HG02938 (cell line): ENCODE data around the gene PASD1.

ENCODE experiments used
- ATAC-seq: cut with Tn5 transposase; IDR thresholded peaks from one replicate; pipeline ENCODE4 v1.9.1; 2021; ENCODE audit warnings: mild to moderate bottlenecking, moderate library complexity; ENCODE audit not compliant: unreplicated experiment

The PASD1 gene

GRCh38 chrX:151699746-151700145 is 136.3 kb downstream of the PASD1 start:
- no peak for ATAC-seq

DNA sequence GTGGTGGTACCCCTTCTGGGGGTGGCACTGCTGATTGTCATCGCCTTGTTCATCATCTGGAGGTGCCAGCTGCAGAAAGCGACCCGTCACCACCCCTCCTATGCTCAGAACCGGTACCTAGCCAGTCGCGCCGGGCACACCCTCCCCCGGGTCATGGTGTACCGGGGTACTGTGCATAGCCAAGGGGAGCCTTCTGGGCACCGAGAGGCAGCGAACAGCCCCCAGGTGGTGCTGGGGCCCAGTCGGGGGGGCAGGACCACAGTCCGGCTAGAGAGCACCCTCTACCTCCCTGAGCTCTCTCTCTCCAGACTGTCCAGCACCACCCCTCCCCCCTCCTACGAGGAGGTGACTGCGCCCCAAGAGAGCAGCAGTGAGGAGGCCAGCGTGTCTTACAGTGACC is 137.1 kb downstream of the PASD1 start:
- no peak for ATAC-seq

- no peak for ATAC-seq
Observed at GRCh38 chrX:151701071-151701470, 137.6 kb downstream of the PASD1 start.

DNA sequence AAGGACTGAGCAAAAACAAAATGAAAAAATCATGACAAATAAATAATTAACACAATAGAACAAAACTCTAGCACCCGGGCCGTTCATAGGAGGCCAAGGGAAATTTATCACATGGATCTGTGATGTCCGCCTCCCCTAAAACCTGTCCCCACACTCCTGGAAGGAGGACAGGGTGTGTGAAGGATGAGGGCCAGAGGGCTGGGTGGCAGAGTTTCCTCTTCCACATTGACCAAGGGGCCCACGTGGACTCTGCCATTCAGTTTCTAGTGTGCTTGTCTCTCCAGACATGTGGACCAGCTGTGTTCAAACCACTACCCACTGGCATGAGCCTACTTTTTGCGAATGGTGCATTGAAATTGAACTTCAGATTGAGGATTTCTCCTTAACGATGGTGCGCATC is 138.1 kb downstream of the PASD1 start:
- ATAC-seq, result no peak

DNA sequence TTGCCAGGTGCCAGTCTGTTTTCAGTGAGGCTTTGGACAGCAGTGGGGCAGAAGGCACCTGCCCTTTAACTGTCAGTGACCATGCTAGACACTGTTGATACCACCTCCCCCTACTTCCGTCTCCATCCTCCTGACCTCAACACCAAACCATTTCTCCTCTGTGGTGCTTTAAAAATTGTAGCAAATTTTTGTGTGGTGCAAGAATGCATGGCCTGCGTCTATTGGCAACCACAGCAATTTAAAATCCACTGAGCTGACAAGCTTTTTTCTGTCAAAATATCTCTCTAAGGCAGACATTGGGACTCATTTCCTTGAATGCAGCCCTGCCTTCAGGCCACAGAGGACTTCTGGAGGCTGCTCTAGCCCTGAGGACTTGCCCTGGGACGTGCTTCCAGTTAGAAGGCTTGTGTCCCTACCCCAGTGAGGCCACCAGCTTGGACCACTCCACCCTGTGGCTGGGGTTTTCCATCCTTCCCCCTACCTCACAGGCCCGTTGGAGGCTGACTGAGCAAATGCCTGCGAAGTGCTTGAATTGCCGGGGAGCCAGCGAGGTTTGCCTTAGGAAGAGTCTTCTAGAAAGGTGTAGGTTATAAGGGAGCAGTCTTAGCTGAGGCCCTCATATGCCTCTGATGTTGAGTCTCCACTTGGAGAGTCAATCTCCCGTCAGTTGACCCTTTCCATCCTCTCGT is 138.7 kb downstream of the PASD1 start:
- ATAC-seq, result no peak

DNA sequence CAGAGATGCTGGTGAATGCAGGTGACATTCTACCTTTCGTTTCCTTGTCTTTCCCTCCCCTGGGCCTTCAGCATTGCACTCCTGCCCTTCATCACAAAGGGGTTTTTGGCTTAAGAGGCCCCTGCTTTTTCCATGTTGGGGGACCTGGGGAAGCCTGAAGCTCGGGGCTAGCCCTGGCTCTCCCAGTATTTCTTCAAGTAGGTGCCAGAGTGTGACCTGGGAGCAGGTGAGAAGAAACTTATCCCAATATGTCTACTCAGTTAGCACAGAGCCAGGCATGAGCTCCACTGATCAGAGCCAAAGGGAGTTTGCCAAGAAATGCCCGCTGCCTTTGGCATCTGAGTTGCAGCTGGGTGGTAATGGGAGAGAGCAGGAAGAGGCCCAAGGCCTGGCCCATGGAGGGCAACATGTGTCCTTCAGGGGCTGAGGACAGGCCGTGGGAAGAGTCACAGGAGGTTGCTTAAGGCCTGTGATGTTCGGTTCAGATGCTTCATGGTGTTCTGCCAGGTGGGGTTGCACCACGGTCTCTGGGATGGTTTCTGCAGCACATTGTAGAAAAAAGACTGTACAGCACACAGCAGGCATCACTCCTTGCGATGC is 139.4 kb downstream of the PASD1 start:
- ATAC-seq, result no peak

DNA sequence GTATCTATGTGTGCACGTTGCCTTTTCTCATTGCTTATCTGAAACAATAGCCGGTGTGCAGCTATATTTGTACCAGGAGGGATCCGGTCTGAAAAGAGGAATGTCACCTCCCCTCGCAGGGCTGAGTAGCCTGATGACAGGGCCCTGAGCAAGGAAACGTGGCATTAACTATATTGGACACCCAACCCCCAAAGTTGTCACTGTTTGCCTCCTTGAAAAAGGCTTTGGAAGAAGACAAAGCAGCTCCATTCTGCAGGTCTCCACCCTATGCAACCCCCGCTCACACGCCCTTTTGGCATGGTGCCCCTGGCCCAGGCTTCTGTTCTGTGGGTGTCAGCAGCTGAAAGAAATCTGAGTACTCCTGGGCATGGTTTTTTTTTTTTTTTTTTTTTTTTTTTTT is 140.0 kb downstream of the PASD1 start:
- ATAC-seq, result no peak

GRCh38 chrX:151704041-151704663 is 140.7 kb downstream of the PASD1 start:
- no peak for ATAC-seq

- no peak for ATAC-seq
Observed at GRCh38 chrX:151708821-151709220, 145.3 kb downstream of the PASD1 start.

DNA sequence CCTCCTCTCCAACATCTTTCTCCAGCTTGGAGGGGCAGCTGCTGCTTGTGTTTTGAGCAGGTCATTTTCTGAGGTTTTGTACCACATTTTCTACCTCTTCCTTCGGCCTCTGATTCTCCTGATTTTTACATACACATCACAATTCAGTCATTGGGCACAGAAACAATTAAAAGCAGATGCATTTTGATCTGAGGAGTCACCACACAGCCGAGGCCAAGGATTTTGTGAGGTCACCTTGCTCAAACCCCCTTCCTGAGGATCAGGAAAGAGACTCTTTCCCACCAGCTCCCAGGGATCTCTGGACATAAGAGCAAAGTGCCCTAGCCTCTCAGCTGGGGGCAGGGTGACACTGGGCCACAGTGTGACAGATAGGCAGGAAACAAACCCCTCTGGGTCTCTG is 147.0 kb downstream of the PASD1 start:
- ATAC-seq, result no peak

DNA sequence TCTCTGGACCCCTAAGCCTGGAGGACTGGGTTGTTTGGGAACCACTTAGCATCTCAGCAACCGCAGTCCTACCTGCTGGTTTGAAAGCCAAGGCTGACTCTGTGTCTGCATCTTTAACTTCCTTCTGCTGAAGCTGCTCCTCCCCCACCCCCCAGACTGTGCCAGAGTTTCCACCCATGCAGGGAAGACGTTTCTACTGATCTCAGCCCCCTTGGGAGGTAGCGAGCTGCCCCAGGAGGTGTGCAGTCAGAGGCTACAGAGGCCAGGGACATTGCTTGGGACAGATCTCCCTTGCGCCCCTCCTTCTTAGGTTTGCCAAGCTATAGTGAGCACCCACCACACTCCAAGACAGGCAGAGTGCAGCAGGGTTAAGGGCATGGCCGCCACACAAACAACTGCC is 147.7 kb downstream of the PASD1 start:
- no peak for ATAC-seq

DNA sequence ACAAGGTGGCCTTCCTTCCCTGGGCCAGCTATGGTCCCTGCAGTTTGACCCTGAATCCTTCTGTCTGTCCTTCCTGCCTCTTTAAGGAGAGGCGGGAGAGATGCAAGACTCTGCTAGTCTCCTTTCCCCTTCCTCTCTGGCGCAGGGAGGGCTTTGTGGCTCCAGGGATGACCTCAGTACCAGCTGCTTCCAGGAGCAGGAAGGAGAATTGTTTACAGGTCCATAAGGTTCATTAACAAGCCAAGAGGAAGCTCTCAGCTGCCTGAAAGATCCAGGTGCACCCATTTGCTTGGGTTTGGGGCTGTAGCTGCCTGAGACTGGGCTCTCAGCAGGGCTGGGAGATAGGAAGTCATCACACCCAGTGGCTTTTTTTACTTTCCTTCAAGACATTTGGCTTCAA is 148.3 kb downstream of the PASD1 start:
- ATAC-seq, result no peak

- ATAC-seq, result no peak
Observed at GRCh38 chrX:151712253-151712652, 148.8 kb downstream of the PASD1 start.

DNA sequence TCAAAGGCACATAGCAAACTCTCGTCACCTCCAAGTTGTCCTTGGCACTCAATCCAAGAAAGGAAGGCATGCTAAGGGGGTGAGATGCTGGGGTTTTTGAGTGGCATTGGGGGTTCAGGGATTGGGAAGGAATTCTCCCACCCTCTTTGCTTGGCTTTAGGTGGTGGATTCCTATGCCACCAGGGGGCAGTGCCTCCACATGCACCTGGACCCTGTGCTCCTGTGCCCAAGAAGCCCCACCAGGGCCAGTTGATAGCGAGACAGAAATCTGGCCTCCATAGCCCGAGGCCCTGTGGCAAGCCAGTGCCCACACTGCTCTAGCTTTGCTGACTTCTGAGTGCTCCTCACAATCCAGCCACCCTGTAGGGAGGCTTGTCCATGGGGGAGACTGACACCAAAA is 150.4 kb downstream of the PASD1 start:
- no peak for ATAC-seq

DNA sequence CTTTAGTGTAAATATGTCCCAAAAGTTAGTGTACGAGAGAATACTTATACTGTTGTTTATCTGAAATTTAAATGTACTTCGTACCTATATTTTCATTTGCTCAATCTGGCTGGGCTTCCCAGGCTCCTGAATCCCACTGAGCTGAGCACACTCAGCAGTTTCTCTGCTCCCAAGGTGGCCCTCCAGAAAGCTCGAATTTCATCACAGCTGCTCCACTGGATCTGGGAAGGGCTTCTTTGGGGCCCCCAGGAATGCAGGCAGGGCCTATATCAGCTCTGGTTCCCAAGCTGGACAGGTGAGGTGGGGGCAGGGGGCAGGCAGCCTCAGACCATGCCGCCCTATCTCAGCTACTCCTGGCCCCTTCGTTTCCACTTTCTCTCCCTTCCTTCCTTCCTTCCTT is 150.9 kb downstream of the PASD1 start:
- no peak for ATAC-seq

DNA sequence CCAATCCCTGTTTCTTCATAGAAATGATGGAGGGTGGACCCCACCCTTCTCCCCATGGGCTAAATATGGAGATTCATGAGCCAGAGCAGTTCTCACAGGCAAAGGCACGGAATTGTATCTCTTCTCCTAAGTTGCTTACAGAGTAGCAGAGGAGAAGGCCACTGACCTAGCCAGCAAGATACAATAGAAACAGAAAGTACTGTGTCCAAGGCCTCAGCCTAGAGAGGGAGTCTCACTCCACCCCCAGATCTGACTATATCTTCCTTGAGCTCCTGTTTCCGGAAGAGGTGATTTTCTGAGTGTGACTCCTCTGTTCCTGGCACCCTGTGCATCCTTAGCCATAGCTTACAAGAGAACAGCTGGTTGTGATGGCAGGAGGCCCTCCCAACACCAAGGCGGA is 152.3 kb downstream of the PASD1 start, which contains the start of gene FATE1:
FATE1 (plus strand) TSS at position 284 of the 400 bp plus-strand sequence; CDS start at position 369, 85 bp downstream.
- ATAC-seq, result no peak

DNA sequence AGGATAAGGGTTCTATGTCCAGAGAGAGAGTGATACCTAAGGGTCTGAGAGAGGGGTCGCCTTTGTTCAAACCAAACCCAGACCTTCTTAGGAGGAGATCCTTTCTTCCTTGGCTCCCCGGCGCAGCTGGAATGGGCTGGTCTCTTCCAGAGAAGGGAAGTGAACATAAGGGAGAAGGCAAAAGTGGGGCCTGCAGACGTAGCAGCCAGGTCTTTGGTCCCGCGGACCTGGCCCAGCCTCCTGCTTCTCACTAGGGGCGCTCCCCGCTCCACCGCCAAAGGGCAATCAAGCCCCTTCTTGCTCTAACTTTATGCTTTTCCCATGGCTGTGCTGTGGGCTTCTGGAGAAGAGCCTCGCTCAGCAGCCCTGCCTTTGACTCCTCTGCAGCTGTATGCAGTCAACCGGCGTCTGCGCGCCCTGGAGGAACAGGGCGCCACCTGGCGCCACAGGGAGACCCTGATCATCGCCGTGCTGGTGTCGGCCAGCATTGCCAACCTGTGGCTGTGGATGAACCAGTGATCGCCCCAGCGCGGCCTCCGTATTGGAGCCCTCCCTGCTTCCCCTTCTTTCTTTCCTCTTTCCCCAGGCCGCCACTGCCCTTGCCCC is 158.9 kb downstream of the PASD1 start:
- no peak for ATAC-seq

DNA sequence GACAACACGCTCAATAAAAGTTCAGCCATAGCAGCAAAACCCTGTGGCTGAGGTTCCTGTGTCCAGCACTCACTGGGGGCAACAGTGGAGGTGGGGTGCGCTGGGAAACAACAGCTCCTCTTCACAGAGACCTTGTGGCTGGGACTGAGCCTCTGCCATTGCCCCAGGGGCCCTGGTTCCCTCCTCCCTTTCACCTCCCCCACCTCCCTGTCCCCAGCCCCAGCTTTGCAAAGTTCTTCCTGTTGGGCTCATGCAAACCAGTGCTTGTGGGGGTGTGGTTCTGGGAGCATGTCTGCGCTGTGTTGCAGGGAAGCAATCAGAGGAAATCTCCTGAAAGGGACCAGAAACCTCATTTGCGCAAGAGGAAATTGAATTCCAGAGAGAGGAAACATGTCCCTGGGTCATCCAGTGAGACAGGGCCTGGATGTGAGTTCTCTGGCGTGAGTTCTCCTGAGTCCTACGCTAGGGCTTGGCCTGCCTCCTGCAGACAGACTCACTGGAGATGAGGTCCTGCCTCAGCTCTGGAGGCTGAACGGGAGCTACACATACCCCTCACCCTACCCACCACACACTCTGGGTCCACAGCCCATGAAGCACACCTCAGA is 159.8 kb downstream of the PASD1 start:
- no peak for ATAC-seq

GRCh38 chrX:151724563-151725337 is 161.3 kb downstream of the PASD1 start:
- ATAC-seq, result no peak

DNA sequence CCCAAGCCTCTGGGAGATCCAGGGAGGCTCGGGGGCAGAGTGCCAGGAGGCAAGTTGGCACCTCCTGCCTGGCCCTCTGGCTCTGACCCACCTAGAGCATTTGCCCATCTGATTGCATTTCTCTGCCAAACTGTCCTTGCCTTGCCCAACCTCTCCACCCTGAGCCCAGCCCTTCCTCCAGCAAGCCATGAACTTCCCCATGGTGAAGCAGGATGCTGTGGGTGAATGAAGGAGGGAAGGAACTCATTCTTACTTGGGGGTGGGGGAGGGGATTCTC is 161.8 kb downstream of the PASD1 start:
- no peak for ATAC-seq
